DOHH2 (cell line): ENCODE results near the gene SPAG16.

Experiments used
- EZH2phosphoT487 ChIP-seq: fragments of 200-600 bp; sonication (generic); IDR thresholded peaks from 2 replicates; pipeline ENCODE4 v1.6.1; 2017; ENCODE audit warnings: borderline replicate concordance, mild to moderate bottlenecking, antibody characterized with exemption, low read length, moderate library complexity, mixed read lengths
- TF ChIP-seq, protein P1 (sequence below): fragments of 200-600 bp; sonication (generic); IDR thresholded peaks from one replicate; pipeline ENCODE4 v1.5.1; 2014; ENCODE audit warnings: antibody characterized with exemption, mild to moderate bottlenecking, low read depth, low read length; ENCODE audit not compliant: poor library complexity, severe bottlenecking

DNA sequence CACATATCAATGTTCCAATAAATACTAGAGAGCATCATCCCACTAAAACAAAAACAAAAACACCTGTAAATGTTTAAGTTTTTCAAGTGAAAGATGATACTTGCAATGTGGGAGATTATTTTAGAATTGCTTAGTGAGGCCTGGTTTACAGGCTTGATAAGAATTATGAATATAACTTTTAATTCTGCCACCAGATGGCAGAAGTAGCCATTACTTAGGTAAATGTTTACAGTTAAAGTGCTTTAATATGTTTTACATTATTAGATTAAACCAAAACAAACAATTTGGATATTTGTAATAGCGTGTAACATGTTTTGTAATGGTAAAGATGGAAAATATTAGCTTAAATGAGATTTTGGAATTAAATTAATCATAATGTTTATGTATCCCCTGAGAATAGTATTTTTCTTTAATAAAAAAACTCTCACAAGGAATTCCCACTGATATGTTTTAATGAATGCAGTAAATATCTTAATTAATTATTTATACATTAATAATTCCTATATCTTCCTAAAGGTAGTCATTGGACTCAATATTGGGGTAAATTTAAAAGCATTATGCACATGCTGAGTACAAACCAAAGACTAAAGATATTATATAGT, 522.0 kb downstream of the SPAG16 start:
- TF ChIP-seq, protein P1, sequence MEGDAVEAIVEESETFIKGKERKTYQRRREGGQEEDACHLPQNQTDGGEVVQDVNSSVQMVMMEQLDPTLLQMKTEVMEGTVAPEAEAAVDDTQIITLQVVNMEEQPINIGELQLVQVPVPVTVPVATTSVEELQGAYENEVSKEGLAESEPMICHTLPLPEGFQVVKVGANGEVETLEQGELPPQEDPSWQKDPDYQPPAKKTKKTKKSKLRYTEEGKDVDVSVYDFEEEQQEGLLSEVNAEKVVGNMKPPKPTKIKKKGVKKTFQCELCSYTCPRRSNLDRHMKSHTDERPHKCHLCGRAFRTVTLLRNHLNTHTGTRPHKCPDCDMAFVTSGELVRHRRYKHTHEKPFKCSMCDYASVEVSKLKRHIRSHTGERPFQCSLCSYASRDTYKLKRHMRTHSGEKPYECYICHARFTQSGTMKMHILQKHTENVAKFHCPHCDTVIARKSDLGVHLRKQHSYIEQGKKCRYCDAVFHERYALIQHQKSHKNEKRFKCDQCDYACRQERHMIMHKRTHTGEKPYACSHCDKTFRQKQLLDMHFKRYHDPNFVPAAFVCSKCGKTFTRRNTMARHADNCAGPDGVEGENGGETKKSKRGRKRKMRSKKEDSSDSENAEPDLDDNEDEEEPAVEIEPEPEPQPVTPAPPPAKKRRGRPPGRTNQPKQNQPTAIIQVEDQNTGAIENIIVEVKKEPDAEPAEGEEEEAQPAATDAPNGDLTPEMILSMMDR = peak; percentile 56
- TF ChIP-seq EZH2phosphoT487 = no peak
